DMS114 treated with DMSO at 0.1 percent for 48 hours (cell line): Measurements from ENCODE around the gene CXCL11.
"Not testable (repeated sequence)": the region's sequence is repeated elsewhere in the genome, so short reads cannot be mapped to it uniquely, and the experiment has no call there.

Source experiments
- DNase-seq: peaks from one replicate; lab custom pipeline; 2025; ENCODE audit not compliant: unreplicated experiment; lab: John Stamatoyannopoulos, UW

Gene CXCL11

GRCh38 chr4:76043306-76043705 is 7.4 kb upstream of the CXCL11 start:
- not testable (repeated sequence) for DNase-seq

GRCh38 chr4:76042241-76042998 is 6.5 kb upstream of the CXCL11 start:
- DNase-seq: not testable (repeated sequence)

- no peak for DNase-seq
Observed at GRCh38 chr4:76036855-76037254, 985 bp upstream of the CXCL11 start.

GRCh38 chr4:76035141-76035540 is 729 bp downstream of the CXCL11 start:
- DNase-seq: no peak

- DNase-seq: no peak
Observed at GRCh38 chr4:76029300-76029699, 6.6 kb downstream of the CXCL11 start.

- DNase-seq: no peak
Observed at GRCh38 chr4:76028350-76028765, 7.5 kb downstream of the CXCL11 start.

GRCh38 chr4:76024065-76024464 is 11.8 kb downstream of the CXCL11 start:
- no peak for DNase-seq

- no peak for DNase-seq
Observed at GRCh38 chr4:76023389-76023788, 12.5 kb downstream of the CXCL11 start, which contains the start of gene CXCL10. Gene CXCL10 (minus strand): TSS chr4:76023497. CDS start chr4:76023431, 66 bp downstream.

GRCh38 chr4:76022677-76023076 is 13.2 kb downstream of the CXCL11 start:
- DNase-seq: no peak

GRCh38 chr4:76022031-76022430 is 13.8 kb downstream of the CXCL11 start:
- DNase-seq: no peak

GRCh38 chr4:76017056-76017686 is 18.7 kb downstream of the CXCL11 start:
- DNase-seq: no peak

GRCh38 chr4:76016393-76016792 is 19.5 kb downstream of the CXCL11 start:
- no peak for DNase-seq

GRCh38 chr4:76013540-76013939 is 22.3 kb downstream of the CXCL11 start:
- no peak for DNase-seq

GRCh38 chr4:76012388-76012801 is 23.5 kb downstream of the CXCL11 start:
- no peak for DNase-seq

- no peak for DNase-seq
Observed at GRCh38 chr4:76011700-76012387, 24.0 kb downstream of the CXCL11 start.

- no peak for DNase-seq
Observed at GRCh38 chr4:76011018-76011670, 24.7 kb downstream of the CXCL11 start.

- DNase-seq: no peak
Observed at GRCh38 chr4:76010576-76010975, 25.3 kb downstream of the CXCL11 start.

- no peak for DNase-seq
Observed at GRCh38 chr4:76009311-76009710, 26.6 kb downstream of the CXCL11 start.

GRCh38 chr4:76007089-76007862 is 28.6 kb downstream of the CXCL11 start, which contains the start of gene CXCL9:
Gene CXCL9 (minus strand): TSS chr4:76007509. CDS start chr4:76007449, 60 bp downstream.
- DNase-seq: no peak

- DNase-seq: no peak
Observed at GRCh38 chr4:76003620-76004019, 32.2 kb downstream of the CXCL11 start.
